ENCODE measurements around the gene TMEM63B.
"Not testable (repeated sequence)": the region's sequence is repeated elsewhere in the genome, so short reads cannot be mapped to it uniquely, and the experiment has no call there.

The TMEM63B gene

DNA sequence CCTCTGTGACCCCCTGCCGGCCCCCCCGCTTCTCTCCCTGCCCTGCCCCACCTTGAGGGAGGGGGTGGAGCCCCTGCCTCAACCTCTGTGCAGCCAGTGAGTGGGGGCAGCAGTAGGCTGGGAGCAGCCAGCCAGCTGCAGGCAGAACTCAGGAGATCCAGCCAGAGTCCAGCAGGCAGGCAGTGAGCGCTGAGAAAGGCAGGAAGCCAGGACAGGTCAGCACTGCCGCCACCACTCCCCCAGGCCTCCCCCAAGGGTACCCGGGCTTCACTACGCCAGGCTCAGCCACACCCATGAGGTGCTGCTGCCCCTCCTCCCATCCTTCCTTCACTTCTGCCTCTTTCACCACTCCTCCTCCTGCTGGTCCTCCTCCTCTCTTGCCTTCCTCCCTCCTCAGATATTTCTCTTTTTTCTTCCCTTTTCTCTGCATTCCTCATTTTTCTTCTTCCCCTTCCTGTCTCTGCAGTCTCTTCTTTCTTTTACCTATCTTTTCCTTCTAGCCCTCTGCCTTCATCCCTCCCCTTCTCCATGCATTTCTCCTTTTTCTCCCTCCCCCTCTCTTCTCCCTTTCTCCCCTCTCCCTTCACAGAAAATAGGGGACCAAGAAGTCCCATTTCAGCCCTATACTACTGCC is 11.5 kb downstream of the TMEM63B start:
- H3K4me3 ChIP-seq: peak overlapping the region; percentile 63
- H3K9me3 ChIP-seq (ENCODE audit: low read depth, low read length): no peaks in the 10 kb centered on the region
- peak overlapping the region; percentile 79 for H3K27ac ChIP-seq
- H3K36me3 ChIP-seq (ENCODE audit: insufficient read depth, low read length): peaks cover 40% of the 10 kb centered on the region; the same call in 1 of the 2 replicates
- TF ChIP-seq FOXP2 (optimal IDR thresholded peaks at IDR 0.05; ENCODE audit: control extremely low read depth, extremely low read length, insufficient read depth) (no peak), POLR2AphosphoS5 (IDR thresholded peaks at IDR 0.05; ENCODE audit: borderline replicate concordance, low read depth, low read length) (no peak), EZH2 (IDR thresholded peaks at IDR 0.05) (no peak)
- no peak overlapping the region for H3K9ac ChIP-seq (ENCODE audit: insufficient read length)
- DNase-seq (ENCODE audit: low read depth, low spot score): no peak

DNA sequence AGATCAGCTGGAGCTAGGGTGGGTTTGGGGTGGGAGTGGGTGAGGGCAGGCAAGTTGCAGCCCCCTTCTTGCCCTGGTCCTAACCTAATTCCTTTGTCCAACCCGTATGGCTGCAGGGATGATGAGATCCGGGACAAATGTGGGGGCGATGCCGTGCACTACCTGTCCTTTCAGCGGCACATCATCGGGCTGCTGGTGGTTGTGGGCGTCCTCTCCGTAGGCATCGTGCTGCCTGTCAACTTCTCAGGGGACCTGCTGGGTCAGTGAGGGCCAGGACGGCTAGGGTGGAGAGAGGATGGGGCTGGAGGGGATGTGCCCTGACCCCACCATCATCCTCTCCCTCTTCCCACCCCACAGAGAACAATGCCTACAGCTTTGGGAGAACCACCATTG is 12.0 kb downstream of the TMEM63B start:
- DNase-seq (ENCODE audit: low read depth, low spot score): no peak
- no peaks in the 10 kb centered on the region for H3K9me3 ChIP-seq (ENCODE audit: low read depth, low read length)
- TF ChIP-seq POLR2AphosphoS5 (IDR thresholded peaks at IDR 0.05; ENCODE audit: borderline replicate concordance, low read depth, low read length) (no peak), FOXP2 (optimal IDR thresholded peaks at IDR 0.05; ENCODE audit: control extremely low read depth, extremely low read length, insufficient read depth) (no peak), EZH2 (IDR thresholded peaks at IDR 0.05) (no peak)
- peaks cover 45% of the 10 kb centered on the region for H3K36me3 ChIP-seq (ENCODE audit: insufficient read depth, low read length)
- peak overlapping the region; percentile 63; the same call in 1 of the 2 replicates for H3K4me3 ChIP-seq
- peak overlapping the region; percentile 79 for H3K27ac ChIP-seq
- H3K9ac ChIP-seq (ENCODE audit: insufficient read length): no peak overlapping the region

GRCh38 chr6:44142835-44143234 is 15.5 kb downstream of the TMEM63B start:
- Histone ChIP-seq H3K27ac (no peak overlapping the region), H3K4me3 (no peak overlapping the region), H3K36me3 (ENCODE audit: insufficient read depth, low read length) (peaks cover 51% of the 10 kb centered on the region), H3K9me3 (ENCODE audit: low read depth, low read length) (no peaks in the 10 kb centered on the region), H3K9ac (ENCODE audit: insufficient read length) (no peak overlapping the region)
- no peak for DNase-seq (ENCODE audit: low read depth, low spot score)
- TF ChIP-seq FOXP2 (optimal IDR thresholded peaks at IDR 0.05; ENCODE audit: control extremely low read depth, extremely low read length, insufficient read depth) (no peak), EZH2 (IDR thresholded peaks at IDR 0.05) (no peak)

- no peak overlapping the region for H3K9ac ChIP-seq (ENCODE audit: insufficient read length)
- H3K9me3 ChIP-seq (ENCODE audit: low read depth, low read length): no peaks in the 10 kb centered on the region
- no peak overlapping the region for H3K27ac ChIP-seq
- peaks cover 59% of the 10 kb centered on the region for H3K36me3 ChIP-seq (ENCODE audit: insufficient read depth, low read length)
- DNase-seq (ENCODE audit: low read depth, low spot score): no peak
- H3K4me3 ChIP-seq: no peak overlapping the region
- TF ChIP-seq EZH2 (IDR thresholded peaks at IDR 0.05) (no peak), POLR2AphosphoS5 (IDR thresholded peaks at IDR 0.05; ENCODE audit: borderline replicate concordance, low read depth, low read length) (no peak), FOXP2 (optimal IDR thresholded peaks at IDR 0.05; ENCODE audit: control extremely low read depth, extremely low read length, insufficient read depth) (no peak)
Measured at GRCh38 chr6:44143731-44144130, 16.4 kb downstream of the TMEM63B start.

- H3K9me3 ChIP-seq (ENCODE audit: low read depth, low read length); DNase-seq (ENCODE audit: low read depth, low spot score); H3K4me3 ChIP-seq; H3K27ac ChIP-seq; H3K9ac ChIP-seq (ENCODE audit: insufficient read length): not testable (repeated sequence)
- peaks cover 64% of the 10 kb centered on the region for H3K36me3 ChIP-seq (ENCODE audit: insufficient read depth, low read length)
Measured at GRCh38 chr6:44144536-44144935, 17.2 kb downstream of the TMEM63B start.

- Histone ChIP-seq H3K9me3 (ENCODE audit: low read depth, low read length) (no peaks in the 10 kb centered on the region), H3K9ac (ENCODE audit: insufficient read length) (no peak overlapping the region), H3K36me3 (ENCODE audit: insufficient read depth, low read length) (peaks cover 51% of the 10 kb centered on the region), H3K4me3 (no peak overlapping the region), H3K27ac (no peak overlapping the region)
- TF ChIP-seq POLR2AphosphoS5 (IDR thresholded peaks at IDR 0.05; ENCODE audit: borderline replicate concordance, low read depth, low read length): no peak
- no peak for TF ChIP-seq FOXP2 (optimal IDR thresholded peaks at IDR 0.05; ENCODE audit: control extremely low read depth, extremely low read length, insufficient read depth)
- TF ChIP-seq EZH2 (IDR thresholded peaks at IDR 0.05): no peak
- no peak for DNase-seq (ENCODE audit: low read depth, low spot score)
Measured at GRCh38 chr6:44145839-44146238, 18.5 kb downstream of the TMEM63B start.

- TF ChIP-seq EZH2 (IDR thresholded peaks at IDR 0.05) (no peak), POLR2AphosphoS5 (IDR thresholded peaks at IDR 0.05; ENCODE audit: borderline replicate concordance, low read depth, low read length) (no peak), FOXP2 (optimal IDR thresholded peaks at IDR 0.05; ENCODE audit: control extremely low read depth, extremely low read length, insufficient read depth) (no peak)
Measured at GRCh38 chr6:44146685-44147084, 19.3 kb downstream of the TMEM63B start.

GRCh38 chr6:44147256-44147655 is 19.9 kb downstream of the TMEM63B start:
- DNase-seq (ENCODE audit: low read depth, low spot score): no peak
- Histone ChIP-seq H3K9ac (ENCODE audit: insufficient read length) (no peak overlapping the region), H3K4me3 (no peak overlapping the region), H3K9me3 (ENCODE audit: low read depth, low read length) (no peaks in the 10 kb centered on the region), H3K36me3 (ENCODE audit: insufficient read depth, low read length) (peaks cover 43% of the 10 kb centered on the region), H3K27ac (no peak overlapping the region)
- TF ChIP-seq FOXP2 (optimal IDR thresholded peaks at IDR 0.05; ENCODE audit: control extremely low read depth, extremely low read length, insufficient read depth) (no peak), POLR2AphosphoS5 (IDR thresholded peaks at IDR 0.05; ENCODE audit: borderline replicate concordance, low read depth, low read length) (no peak), EZH2 (IDR thresholded peaks at IDR 0.05) (no peak)

More at GRCh38 chr6:44146685-44147084, 19.3 kb downstream of the TMEM63B start:
- Histone ChIP-seq H3K4me3 (no peak overlapping the region), H3K9me3 (ENCODE audit: low read depth, low read length) (no peaks in the 10 kb centered on the region), H3K27ac (no peak overlapping the region), H3K9ac (ENCODE audit: insufficient read length) (no peak overlapping the region), H3K36me3 (ENCODE audit: insufficient read depth, low read length) (peaks cover 43% of the 10 kb centered on the region)
- DNase-seq (ENCODE audit: low read depth, low spot score): no peak

DNA sequence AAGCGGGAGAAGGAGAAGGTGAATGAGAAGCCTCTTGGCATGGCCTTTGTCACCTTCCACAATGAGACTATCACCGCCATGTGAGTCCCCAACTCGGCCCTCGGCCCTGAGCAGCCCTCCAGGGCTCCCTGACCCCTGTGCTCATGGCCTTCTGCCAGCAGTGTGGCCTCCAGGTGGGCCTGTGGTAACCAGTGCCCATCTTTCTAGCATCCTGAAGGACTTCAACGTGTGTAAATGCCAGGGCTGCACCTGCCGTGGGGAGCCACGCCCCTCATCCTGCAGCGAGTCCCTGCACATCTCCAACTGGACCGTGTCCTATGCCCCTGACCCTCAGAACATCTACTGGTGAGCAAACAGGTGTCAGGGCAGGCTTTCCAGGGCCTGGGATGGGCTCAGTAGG is 21.0 kb downstream of the TMEM63B start:
- Histone ChIP-seq H3K4me3 (no peak overlapping the region), H3K27ac (no peak overlapping the region), H3K36me3 (ENCODE audit: insufficient read depth, low read length) (peaks cover 35% of the 10 kb centered on the region), H3K9me3 (ENCODE audit: low read depth, low read length) (no peaks in the 10 kb centered on the region), H3K9ac (ENCODE audit: insufficient read length) (no peak overlapping the region)
- no peak for DNase-seq (ENCODE audit: low read depth, low spot score)
- TF ChIP-seq EZH2 (IDR thresholded peaks at IDR 0.05) (no peak), POLR2AphosphoS5 (IDR thresholded peaks at IDR 0.05; ENCODE audit: borderline replicate concordance, low read depth, low read length) (no peak), FOXP2 (optimal IDR thresholded peaks at IDR 0.05; ENCODE audit: control extremely low read depth, extremely low read length, insufficient read depth) (no peak)
